ENCODE measurements around the gene RPA1. TPM values are rescaled to one million over a fixed set of nuclear protein-coding genes. Genes with fewer than 3 reads are reported as not detected.

RPA1 gene
- total and polyA plus RNA-seq, 9 of the 15 experiments (the other 6 are each of a cell fraction or from before 2014, with no cell fraction given), result 25.2 to 125 (median 47.4) TPM

- Histone ChIP-seq H3K27ac (ENCODE audit: extremely low read depth, low read depth, low read length) (no peak overlapping the region), H3K79me2 (ENCODE audit: control insufficient read depth, insufficient read depth, low read length) (no peaks in the 10 kb centered on the region), H3K9me3 (replicated peaks; ENCODE audit: control insufficient read depth, insufficient read depth, low read depth, low read length) (no peaks in the 10 kb centered on the region), H3K27me3 (ENCODE audit: control insufficient read depth in 2 of 2, insufficient read depth in 2 of 2, low read length in 2 of 2) (peaks cover 16 to 63% of the 10 kb centered on the region in 2 experiments; a peak in 4 of 5 replicates), H3K36me3 (ENCODE audit: control insufficient read depth, insufficient read depth, low read length) (no peaks in the 10 kb centered on the region), H4K20me1 (replicated peaks; ENCODE audit: control insufficient read depth, insufficient read depth, low read length) (no peaks in the 10 kb centered on the region), H3K4me3 (no peak overlapping the region), H3K9me1 (ENCODE audit: control insufficient read depth, insufficient read depth, low read length) (no peaks in the 10 kb centered on the region), H3K4me2 (ENCODE audit: insufficient read depth, low read length) (no peak overlapping the region), H2AFZ (ENCODE audit: low read depth, low read length) (no peak overlapping the region), H3K9ac (ENCODE audit: insufficient read depth in 1 of 2, low read depth in 2 of 2, low read length in 2 of 2) (no peak overlapping the region; a peak in 1 of 4 replicates), H3K4me1 (replicated peaks in 1 of 2; ENCODE audit: control insufficient read depth in 2 of 2, insufficient read depth in 2 of 2, low read length in 2 of 2) (peaks cover 0 to 25% of the 10 kb centered on the region in 2 experiments; a peak in 1 of 5 replicates)
- intact Hi-C loops (cut with micrococcal nuclease) (no loop called here), in situ Hi-C loops (cut with MboI) (no loop called here)
- no peak for TF ChIP-seq ZNF395 (CRISPR knock-in tag; IDR thresholded peaks at IDR 0.05)
- no peak for ATAC-seq
- no TSS peak for BruUV-seq (replicated peaks)
- POLR2A ChIA-PET, result interaction anchor here (0.7 kb wide), 1 partner anchor 15 kb away, joined by 4 read pairs; no protein-coding TSS in a partner anchor
- WGBS (ENCODE audit: insufficient coverage, low coverage, missing lambda C conversion rate), result 2% methylated on average over 6 of the region's 10 CpGs
- CTCF ChIA-PET (ENCODE audit: low intra/inter-chr PET ratio), result no interaction called here
- DNase-seq (ENCODE audit: extremely low read depth in 1 of 4, low spot score in 3 of 4), result no peak
- no peak for FAIRE-seq
Observed at GRCh38 chr17:1940810-1941185, 111.0 kb downstream of the RPA1 start.

GRCh38 chr17:1941272-1942065, 111.7 kb downstream of the RPA1 start:
- no peak for DNase-seq (ENCODE audit: extremely low read depth in 1 of 4, low spot score in 3 of 4)
- ATAC-seq, result no peak
- POLR2A ChIA-PET, result interaction anchor here (0.7 to 1.4 kb wide), 2 partner anchors 9 to 16 kb away, joined by 4 read pairs; no protein-coding TSS in a partner anchor
- H3K9me3 ChIP-seq (replicated peaks; ENCODE audit: control insufficient read depth, insufficient read depth, low read depth, low read length), result no peaks in the 10 kb centered on the region
- in situ Hi-C loops (cut with MboI) (no loop called here), intact Hi-C loops (cut with micrococcal nuclease) (no loop called here)
- WGBS (ENCODE audit: insufficient coverage, low coverage, missing lambda C conversion rate), result 6% methylated on average over 14 of the region's 23 CpGs
- no TSS peak for BruUV-seq (replicated peaks)
- no peaks in the 10 kb centered on the region for H3K36me3 ChIP-seq (ENCODE audit: control insufficient read depth, insufficient read depth, low read length)
- H3K4me1 ChIP-seq (replicated peaks in 1 of 2; ENCODE audit: control insufficient read depth in 2 of 2, insufficient read depth in 2 of 2, low read length in 2 of 2), result peaks cover 0 to 24% of the 10 kb centered on the region in 2 experiments; a peak in 1 of 5 replicates
- H3K4me2 ChIP-seq (ENCODE audit: insufficient read depth, low read length), result no peak overlapping the region
- no peak overlapping the region for H3K27ac ChIP-seq (ENCODE audit: extremely low read depth, low read depth, low read length)
- no peaks in the 10 kb centered on the region for H4K20me1 ChIP-seq (replicated peaks; ENCODE audit: control insufficient read depth, insufficient read depth, low read length)
- H2AFZ ChIP-seq (ENCODE audit: low read depth, low read length), result no peak overlapping the region
- FAIRE-seq, result no peak
- CTCF ChIA-PET (ENCODE audit: low intra/inter-chr PET ratio), result no interaction called here
- no peaks in the 10 kb centered on the region for H3K9me1 ChIP-seq (ENCODE audit: control insufficient read depth, insufficient read depth, low read length)
- no peak overlapping the region for H3K9ac ChIP-seq (ENCODE audit: insufficient read depth in 1 of 2, low read depth in 2 of 2, low read length in 2 of 2)
- H3K79me2 ChIP-seq (ENCODE audit: control insufficient read depth, insufficient read depth, low read length), result no peaks in the 10 kb centered on the region
- H3K27me3 ChIP-seq (ENCODE audit: control insufficient read depth in 2 of 2, insufficient read depth in 2 of 2, low read length in 2 of 2), result peaks cover 11 to 59% of the 10 kb centered on the region in 2 experiments; a peak in 4 of 5 replicates
- no peak overlapping the region for H3K4me3 ChIP-seq
- TF ChIP-seq THRB (CRISPR knock-in tag; conservative IDR thresholded peaks at IDR 0.05) (no peak), HBP1 (CRISPR knock-in tag; IDR thresholded peaks at IDR 0.05) (no peak), ZNF583 (CRISPR knock-in tag; IDR thresholded peaks at IDR 0.05) (no peak), ZNF431 (CRISPR knock-in tag; IDR thresholded peaks at IDR 0.05) (no peak), ELF1 (tag; IDR thresholded peaks at IDR 0.05) (no peak)
